ENCODE results near the gene TMEM255B.

GRCh38 chr13:113740661-113741060 lies 18.4 kb upstream of the TMEM255B start:
- TF ChIP-seq HMGXB4 (CRISPR knock-in tag; IDR thresholded peaks at IDR 0.05), result no peak
- TF ChIP-seq CTCF (IDR thresholded peaks at IDR 0.05), result no peak
- no peak for TF ChIP-seq ZNF281 (CRISPR knock-in tag; IDR thresholded peaks at IDR 0.05)
- no peak for TF ChIP-seq USF1 (CRISPR knock-in tag; IDR thresholded peaks at IDR 0.05)
- no peak for TF ChIP-seq ATF3 (CRISPR knock-in tag; conservative IDR thresholded peaks at IDR 0.05)
- no peak for TF ChIP-seq NFE2L1 (CRISPR knock-in tag; IDR thresholded peaks at IDR 0.05)
- no peak for TF ChIP-seq ZNF512 (CRISPR knock-in tag; IDR thresholded peaks at IDR 0.05; ENCODE audit: borderline replicate concordance)
